ENCODE data around the gene PACS1.
"Not testable (repeated sequence)": the region's sequence is repeated elsewhere in the genome, so short reads cannot be mapped to it uniquely, and the experiment has no call there.

The PACS1 gene

GRCh38 chr11:66263231-66263630 lies 193.2 kb downstream of the PACS1 start:
- no peak for DNase-seq

GRCh38 chr11:66263785-66264184 lies 193.7 kb downstream of the PACS1 start:
- no peak for DNase-seq

DNA sequence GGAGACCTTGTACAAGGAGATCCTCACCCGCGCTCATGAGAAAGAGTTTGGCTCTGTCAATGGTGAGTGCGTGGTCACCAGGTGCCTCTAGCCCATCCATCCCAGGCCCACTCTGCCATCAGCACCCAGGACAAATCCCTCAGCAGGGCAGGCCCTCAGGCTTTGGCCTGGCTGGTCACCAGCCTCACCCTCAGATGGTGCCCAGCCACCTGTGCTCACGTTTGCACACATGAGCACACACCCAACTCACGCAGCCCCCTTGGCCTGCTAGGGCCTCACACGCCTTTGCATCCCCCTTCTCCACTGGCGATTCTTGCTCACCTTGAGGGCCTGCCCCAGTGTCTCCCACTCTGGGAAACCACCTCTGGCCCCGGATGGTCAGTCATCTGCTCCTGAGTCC lies 194.3 kb downstream of the PACS1 start:
- DNase-seq: no peak

DNA sequence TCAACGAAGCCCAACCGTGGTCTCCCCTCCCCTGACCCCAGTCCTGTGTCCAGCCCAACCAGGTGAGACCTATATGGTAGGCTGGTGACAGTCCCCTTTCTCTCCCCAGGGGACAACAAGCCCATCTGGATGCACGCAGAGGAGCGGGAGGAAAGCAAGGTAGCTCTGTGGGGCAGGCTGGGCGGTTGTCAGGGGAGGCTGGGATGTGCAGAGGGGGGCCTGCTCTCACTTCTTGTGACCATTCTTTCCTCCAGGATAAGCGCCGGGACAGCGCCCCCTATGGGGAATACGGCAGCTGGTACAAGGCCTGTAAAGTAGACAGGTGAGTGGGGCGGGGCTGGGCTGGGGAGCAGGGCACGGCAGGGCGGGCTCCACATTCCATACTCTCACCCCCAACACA lies 194.8 kb downstream of the PACS1 start:
- no peak for DNase-seq

GRCh38 chr11:66265531-66266377 lies 195.7 kb downstream of the PACS1 start:
- no peak for DNase-seq

DNA sequence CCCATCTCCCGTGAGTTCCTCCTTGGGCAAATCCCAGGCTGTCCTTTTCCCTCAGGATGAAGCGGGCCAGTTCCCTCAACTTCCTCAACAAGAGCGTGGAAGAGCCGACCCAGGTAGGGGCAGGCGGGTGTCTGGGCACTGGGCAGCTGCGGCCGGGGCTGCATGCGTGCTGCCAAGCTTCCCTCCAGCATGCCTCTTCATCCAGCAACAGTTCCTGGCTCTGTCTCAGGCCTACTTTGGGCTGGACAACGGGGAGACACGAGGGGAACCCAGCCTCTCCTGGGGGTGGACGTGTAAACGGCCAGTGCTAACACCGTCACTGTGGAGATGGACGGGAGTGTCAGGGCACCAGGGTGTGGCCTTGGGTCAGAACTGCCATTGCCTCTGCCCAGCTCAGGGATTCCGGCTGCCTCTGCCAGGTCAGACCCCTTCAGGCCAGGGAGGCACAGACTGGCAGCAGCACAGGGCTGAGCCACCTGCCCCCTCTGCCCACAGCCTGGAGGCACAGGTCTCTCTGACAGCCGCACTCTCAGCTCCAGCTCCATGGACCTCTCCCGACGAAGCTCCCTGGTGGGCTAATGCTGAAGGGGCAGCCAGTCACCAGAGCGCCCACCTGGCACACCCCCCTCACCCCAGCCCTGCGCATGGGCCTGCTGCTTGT lies 196.4 kb downstream of the PACS1 start:
- no peak for DNase-seq

- no peak for DNase-seq
These were observed 196.9 kb downstream of the PACS1 start for GRCh38 chr11:66267039-66267378.

GRCh38 chr11:66267379-66268243 lies 197.5 kb downstream of the PACS1 start:
- DNase-seq: peak; percentile 95

GRCh38 chr11:66268244-66268951 lies 198.3 kb downstream of the PACS1 start, which contains the start of gene RAB1B:
Gene RAB1B (plus strand): TSS chr11:66268639. CDS start chr11:66268680, 41 bp downstream.
- peak; percentile 100 for DNase-seq

- no peak for DNase-seq
These were observed 199.2 kb downstream of the PACS1 start for GRCh38 chr11:66268952-66269905.

GRCh38 chr11:66271816-66272215 lies 201.7 kb downstream of the PACS1 start:
- no peak for DNase-seq

DNA sequence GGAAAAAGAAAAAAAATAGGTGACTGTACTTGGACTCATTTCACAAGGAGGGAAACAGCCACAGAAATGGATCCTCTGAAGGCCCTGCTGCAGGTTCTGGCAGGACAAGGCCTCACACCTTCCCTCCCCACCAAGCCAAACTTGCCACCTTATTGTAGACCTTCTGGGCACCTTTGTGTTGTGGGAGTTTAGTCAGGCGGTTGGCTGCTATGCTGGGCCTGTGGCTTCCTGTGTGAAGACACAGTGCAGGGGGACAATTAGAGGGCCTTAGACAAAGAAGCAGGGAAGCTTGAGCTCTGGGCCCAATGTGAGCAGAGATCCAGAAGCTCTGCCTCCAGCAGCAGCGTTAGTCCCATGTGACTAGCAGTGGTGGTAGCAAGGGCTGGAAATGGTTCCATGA lies 202.5 kb downstream of the PACS1 start:
- DNase-seq: no peak

GRCh38 chr11:66274219-66274618 lies 204.1 kb downstream of the PACS1 start:
- no peak for DNase-seq

- no peak for DNase-seq
These were observed 205.3 kb downstream of the PACS1 start for GRCh38 chr11:66275396-66275795.

GRCh38 chr11:66275984-66276612 lies 206.0 kb downstream of the PACS1 start:
- no peak for DNase-seq

- DNase-seq: not testable (repeated sequence)
These were observed 206.5 kb downstream of the PACS1 start for GRCh38 chr11:66276619-66277018.

DNA sequence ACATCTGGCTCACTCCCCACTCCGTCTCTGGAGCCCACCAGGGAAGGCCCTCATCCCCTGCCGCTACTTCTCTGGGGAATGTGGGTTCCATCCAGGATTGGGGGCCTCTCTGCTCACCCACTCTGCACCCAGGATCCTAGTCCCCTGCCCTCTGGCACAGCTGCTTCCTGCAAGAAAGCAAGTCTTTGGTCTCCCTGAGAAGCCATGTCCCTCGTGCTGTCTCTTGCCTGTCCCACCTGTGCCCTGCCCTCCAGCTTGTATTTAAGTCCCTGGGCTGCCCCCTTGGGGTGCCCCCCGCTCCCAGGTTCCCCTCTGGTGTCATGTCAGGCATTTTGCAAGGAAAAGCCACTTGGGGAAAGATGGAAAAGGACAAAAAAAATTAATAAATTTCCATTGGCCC lies 207.0 kb downstream of the PACS1 start:
- DNase-seq: not testable (repeated sequence)

DNA sequence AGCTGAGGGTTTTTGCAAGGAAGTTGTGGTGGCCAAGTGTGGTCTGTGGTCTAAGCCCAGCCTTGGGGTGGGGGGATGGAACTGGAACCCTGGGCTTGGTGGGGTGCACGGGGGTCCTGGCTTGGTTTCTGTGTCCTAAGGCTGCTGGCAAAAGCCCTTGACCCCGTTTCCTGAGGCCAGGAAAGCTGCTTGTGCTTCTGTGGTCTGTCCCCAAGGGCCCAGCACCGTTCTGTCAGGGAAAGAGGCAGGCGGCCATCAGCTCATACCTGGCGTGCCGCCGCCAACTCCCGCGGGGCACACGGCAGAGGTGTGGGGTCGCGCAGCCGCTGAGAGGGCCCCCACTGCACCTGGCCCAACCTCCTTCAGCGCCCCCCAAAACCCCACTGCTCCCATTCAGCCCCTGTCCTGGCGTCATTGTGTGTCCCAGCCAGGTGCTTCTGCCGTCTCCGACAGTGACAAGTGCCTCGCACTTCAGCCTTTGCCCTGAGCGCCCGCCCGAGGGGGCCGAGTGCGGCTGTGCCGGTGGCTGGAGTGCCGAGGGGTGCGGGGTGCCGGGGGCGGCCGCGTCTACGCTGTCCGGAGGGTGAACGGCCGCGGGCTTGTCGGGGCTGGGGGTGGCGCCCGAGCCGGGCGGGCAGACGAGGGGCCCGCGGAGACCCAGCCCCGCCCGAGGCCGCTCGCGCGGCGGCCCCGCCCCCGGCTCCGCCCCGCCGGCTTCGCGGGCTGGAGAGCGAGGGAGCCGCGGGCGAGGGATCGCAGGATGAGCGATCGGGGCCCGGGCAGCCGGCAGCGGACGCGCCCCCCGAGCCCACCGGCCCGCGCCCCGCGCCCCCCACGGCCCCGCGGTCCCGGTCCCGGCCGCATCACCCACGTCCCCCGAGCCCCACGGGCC lies 207.6 kb downstream of the PACS1 start, which contains the start of gene CNIH2:
TSS of gene CNIH2 (plus strand) at position 705 of the 892 bp plus-strand sequence. CDS start 282 bp downstream, outside the sequence.
- peak; percentile 75 for DNase-seq

- peak; percentile 49 for DNase-seq
These were observed 208.5 kb downstream of the PACS1 start for GRCh38 chr11:66278363-66279091.
